COLO829 (cell line): ENCODE measurements around the gene PPARA.
A peak's percentile ranks its signal among the peaks of the same experiment; 100 is the strongest.
"Not testable (repeated sequence)": the region's sequence is repeated elsewhere in the genome, so short reads cannot be mapped to it uniquely, and the experiment has no call there.

Experiments used
- DNase-seq: peaks from one replicate; pipeline ENCODE4 v3.0.0; 2012; ENCODE audit warnings: low spot score

Gene PPARA

DNA sequence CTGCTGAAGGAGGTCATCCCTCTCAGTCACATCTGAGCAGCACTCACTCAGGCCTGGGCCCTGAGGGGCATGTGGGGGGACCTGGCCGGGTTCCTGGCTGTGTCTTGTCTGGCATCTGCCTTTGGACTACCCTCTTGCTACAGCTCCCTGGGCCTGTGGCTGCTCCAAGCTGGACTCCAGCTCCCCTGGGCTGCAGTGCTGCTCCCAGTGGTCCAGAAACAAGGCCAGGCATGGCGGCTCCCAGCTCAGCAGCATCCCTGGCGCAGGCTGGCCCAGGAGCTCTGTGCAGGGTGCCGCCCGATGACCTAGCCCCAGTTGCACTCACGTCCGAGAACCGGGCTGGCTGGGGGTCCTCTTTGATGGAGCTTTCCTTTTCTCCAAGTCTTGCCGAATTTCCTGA, 94.4 kb downstream of the PPARA start:
- DNase-seq: no peak

- DNase-seq: no peak
Measured at GRCh38 chr22:46245511-46245910, 95.2 kb downstream of the PPARA start.

- DNase-seq: no peak
Measured at GRCh38 chr22:46246178-46246577, 95.9 kb downstream of the PPARA start.

GRCh38 chr22:46247443-46247975, 97.2 kb downstream of the PPARA start:
- no peak for DNase-seq

GRCh38 chr22:46250035-46250782, 99.9 kb downstream of the PPARA start, which contains the start of gene CDPF1:
Gene CDPF1, minus strand, starts transcription at chr22:46250293. Its CDS starts 2,009 bp downstream, at chr22:46248284.
- DNase-seq: peak; percentile 75

GRCh38 chr22:46250783-46251125, 100.4 kb downstream of the PPARA start:
- DNase-seq: no peak

DNA sequence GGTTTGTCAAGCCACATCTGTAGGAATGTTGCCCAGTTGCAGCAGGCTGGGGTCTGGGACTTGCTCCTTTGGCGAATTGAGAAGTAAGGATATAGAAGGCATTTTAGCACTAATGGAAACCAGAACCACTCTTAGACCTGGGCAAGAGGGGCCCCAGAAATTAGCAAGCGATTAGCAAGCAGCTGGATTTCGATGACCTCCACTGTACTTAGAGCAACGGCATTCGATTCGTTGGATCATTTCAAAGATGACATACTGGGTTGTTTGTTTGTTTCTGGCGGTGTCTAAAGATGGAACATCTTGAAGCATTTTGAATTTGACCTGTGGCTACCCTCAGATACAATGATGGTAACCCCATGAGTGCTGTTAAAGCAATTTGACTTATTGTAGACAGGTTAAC, 100.9 kb downstream of the PPARA start:
- no peak for DNase-seq

- DNase-seq: no peak
Measured at GRCh38 chr22:46251816-46252380, 101.6 kb downstream of the PPARA start.

DNA sequence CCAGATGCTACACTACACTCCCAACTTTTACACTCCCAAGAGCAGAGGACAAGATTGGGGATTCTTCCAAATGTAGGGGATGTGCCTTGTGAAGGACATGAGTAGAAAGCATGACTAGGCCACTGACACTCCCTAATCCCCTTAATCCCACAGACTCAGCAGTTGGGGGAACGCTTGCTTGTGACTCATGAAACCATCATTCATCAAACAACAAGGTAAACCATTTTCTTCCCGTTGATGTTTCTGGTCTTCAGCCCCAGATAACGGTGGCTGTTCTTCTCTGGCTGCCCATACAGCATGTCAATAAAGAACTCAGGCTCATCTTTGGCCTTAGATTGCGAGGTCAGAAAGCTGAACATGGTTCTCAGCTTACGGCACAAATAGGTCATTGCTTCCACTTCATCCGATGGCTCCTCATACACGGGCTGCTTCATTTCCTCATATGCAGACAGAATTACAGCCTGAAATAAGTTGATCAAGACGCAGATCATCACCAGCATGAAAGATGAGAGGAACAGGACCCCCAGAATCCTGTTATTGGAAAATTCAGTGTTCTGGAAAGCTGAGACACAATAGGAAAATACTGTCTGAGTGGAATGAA, 106.1 kb downstream of the PPARA start:
- DNase-seq: no peak

DNA sequence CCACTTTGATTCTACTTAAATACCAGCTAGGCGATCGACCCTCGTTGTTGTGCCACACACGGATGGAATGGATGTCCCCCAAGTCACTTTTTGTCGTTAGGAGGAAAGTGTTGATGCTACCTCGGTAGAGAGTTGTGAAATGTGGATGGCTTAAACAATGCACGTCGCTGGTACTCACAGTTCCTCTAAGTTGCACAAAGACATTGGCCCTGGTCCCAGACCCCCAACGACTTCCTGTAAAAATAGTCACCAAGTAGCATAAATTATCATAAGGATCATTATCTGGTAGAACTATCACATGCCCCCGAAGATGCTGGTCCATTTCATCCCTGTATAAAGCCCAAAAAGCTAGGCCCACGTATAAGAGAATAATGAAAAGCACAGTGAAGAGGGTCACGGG, 109.0 kb downstream of the PPARA start:
- no peak for DNase-seq

GRCh38 chr22:46260038-46260437, 109.7 kb downstream of the PPARA start:
- DNase-seq: no peak

GRCh38 chr22:46262449-46263215, 112.3 kb downstream of the PPARA start:
- no peak for DNase-seq

DNA sequence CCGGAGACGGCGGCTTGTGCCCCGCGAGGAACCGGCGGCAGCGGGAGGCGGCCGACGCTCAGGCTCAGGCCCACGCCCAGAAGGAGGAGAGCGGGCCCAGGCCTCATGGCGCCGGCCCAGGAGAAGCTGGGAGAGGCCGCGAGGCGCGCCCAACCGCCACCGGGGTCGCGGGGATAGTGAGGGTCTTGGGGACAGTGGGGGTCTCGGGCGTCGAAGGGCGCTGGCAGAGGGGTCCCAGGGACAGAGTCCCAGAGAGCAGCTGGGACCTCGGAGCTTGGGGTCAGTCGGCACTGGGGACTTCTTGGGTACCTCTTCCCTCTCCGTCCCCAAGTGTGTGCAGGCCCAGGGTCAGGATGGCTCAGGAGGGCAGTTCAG, 112.9 kb downstream of the PPARA start, which contains the start of gene PKDREJ:
TSS of gene PKDREJ (minus strand) at position 128 of the 375 bp plus-strand sequence. CDS start at position 107, 21 bp downstream.
- DNase-seq: no peak

GRCh38 chr22:46264520-46264919, 114.2 kb downstream of the PPARA start:
- DNase-seq: not testable (repeated sequence)

- not testable (repeated sequence) for DNase-seq
Measured at GRCh38 chr22:46265627-46266026, 115.3 kb downstream of the PPARA start.

DNA sequence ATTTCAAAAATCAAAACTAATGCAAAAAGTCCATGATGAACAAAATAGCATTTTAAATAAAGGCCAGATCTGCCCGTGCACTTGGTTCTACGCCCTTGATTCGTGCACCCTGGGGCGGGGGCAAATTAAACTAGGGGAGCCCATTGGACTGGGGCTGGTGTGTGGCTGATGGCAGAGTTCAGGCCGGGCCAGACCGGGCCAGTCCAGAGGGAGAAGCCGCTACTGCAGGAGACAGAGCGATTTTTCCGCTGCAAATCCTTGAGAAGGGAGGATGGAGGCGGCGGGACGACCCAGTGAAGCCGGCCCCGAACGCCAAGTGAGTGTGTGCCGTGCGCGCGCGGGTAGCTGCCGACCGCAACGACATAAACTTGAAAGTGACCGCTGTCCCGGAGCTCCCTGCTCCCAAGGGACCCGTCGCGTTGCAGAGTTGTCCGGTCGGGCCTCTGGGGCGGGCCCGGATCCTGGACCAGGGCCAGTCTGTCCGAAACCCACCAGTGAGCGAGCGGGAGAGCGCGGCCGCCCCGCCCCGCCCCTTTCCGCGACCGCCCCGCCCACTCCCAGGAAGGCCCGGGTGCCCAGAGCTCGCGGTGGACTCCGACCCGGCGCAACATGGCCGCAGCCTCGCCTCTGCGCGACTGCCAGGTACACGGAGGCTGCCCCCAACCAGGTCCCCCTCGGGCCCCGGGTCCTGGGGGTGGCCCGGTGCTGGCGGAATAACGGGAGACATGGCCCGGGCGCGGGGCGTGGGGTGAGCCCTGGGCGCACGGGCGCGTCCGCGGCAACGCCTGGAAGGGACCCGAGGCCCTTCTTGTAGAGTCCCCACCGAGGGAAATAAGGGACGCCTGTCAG, 117.3 kb downstream of the PPARA start, which contains the start of gene TTC38:
TSS of gene TTC38 (plus strand) at position 578 of the 849 bp plus-strand sequence. CDS start at position 610, 32 bp downstream.
- DNase-seq: peak; percentile 96

GRCh38 chr22:46269564-46269963, 119.2 kb downstream of the PPARA start:
- no peak for DNase-seq

- no peak for DNase-seq
Measured at GRCh38 chr22:46272196-46272595, 121.9 kb downstream of the PPARA start.

GRCh38 chr22:46272762-46273431, 122.6 kb downstream of the PPARA start:
- no peak for DNase-seq

DNA sequence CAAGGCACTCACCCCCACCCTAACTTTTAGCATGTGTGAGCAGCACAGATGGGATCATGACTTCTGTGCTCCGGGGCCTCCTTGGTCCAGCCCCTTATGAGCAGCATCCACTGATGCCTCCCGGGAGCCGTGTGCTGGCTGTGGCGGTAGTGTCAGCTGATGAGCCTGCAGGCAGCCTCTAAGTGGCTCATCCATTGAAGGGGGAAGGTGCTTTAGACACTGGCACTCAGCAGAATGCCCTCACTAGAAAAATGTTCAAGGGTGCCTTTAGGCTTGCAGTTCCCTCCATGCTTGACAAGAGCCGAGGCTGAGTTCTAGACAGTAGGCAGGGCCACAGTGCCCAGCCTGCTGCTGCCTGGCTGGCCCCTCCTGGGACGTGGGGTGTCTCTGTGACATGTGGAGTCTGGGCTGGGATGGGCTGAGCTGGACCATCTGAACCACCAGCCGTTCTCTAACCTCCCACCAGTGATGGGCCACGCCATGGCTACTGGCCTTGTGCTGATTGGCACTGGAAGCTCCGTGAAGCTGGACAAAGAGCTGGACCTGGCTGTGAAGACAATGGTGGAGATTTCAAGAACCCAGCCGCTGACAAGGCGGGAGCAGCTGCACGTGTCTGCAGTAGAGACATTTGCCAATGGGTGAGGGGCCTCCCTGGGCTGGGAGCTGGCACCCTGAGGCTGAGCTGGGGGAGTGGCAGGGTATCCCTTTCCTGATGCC, 123.3 kb downstream of the PPARA start:
- DNase-seq: no peak
